HG03558 (cell line): ENCODE data around the gene OGN.
"Not testable (repeated sequence)": the region's sequence is repeated elsewhere in the genome, so short reads cannot be mapped to it uniquely, and the experiment has no call there.

Source experiments
- ATAC-seq: cut with Tn5 transposase; IDR thresholded peaks from one replicate; pipeline ENCODE4 v1.9.1; 2021; ENCODE audit warnings: moderate number of reproducible peaks; ENCODE audit not compliant: unreplicated experiment; ENCODE audit errors: extremely low read depth

The OGN gene

GRCh38 chr9:92404042-92404836 is at the start of gene OGN:
Gene OGN (minus strand): TSS chr9:92404578. CDS start chr9:92403407, 1,171 bp downstream.
- ATAC-seq = no peak

GRCh38 chr9:92446536-92446935 is 42.2 kb upstream of the OGN start:
- ATAC-seq = no peak

GRCh38 chr9:92444841-92445240 is 40.5 kb upstream of the OGN start:
- no peak for ATAC-seq

GRCh38 chr9:92440751-92441046 is 36.3 kb upstream of the OGN start:
- ATAC-seq = no peak

GRCh38 chr9:92439921-92440750 is 35.8 kb upstream of the OGN start:
- ATAC-seq = no peak

- no peak for ATAC-seq
Observed at GRCh38 chr9:92438900-92439526, 34.6 kb upstream of the OGN start.

GRCh38 chr9:92435263-92435662 is 30.9 kb upstream of the OGN start:
- ATAC-seq = no peak

GRCh38 chr9:92432972-92433548 is 28.7 kb upstream of the OGN start:
- ATAC-seq = no peak

- ATAC-seq = no peak
Observed at GRCh38 chr9:92432350-92432749, 28.0 kb upstream of the OGN start.

- ATAC-seq = no peak
Observed at GRCh38 chr9:92429836-92430235, 25.5 kb upstream of the OGN start.

- ATAC-seq = no peak
Observed at GRCh38 chr9:92426501-92427145, 22.2 kb upstream of the OGN start.

GRCh38 chr9:92425474-92425873 is 21.1 kb upstream of the OGN start:
- ATAC-seq = no peak

GRCh38 chr9:92424340-92424739 is 20.0 kb upstream of the OGN start, which contains the start of gene OMD:
Gene OMD (minus strand): TSS chr9:92424471. CDS start chr9:92417558, 6,913 bp downstream.
- no peak for ATAC-seq

- ATAC-seq = no peak
Observed at GRCh38 chr9:92423612-92424011, 19.2 kb upstream of the OGN start.

GRCh38 chr9:92422611-92423338 is 18.4 kb upstream of the OGN start:
- no peak for ATAC-seq

- ATAC-seq = no peak
Observed at GRCh38 chr9:92414566-92414965, 10.2 kb upstream of the OGN start.

- ATAC-seq = not testable (repeated sequence)
Observed at GRCh38 chr9:92411157-92411556, 6.8 kb upstream of the OGN start.

GRCh38 chr9:92408747-92409478 is 4.5 kb upstream of the OGN start:
- ATAC-seq = no peak

GRCh38 chr9:92407818-92408217 is 3.4 kb upstream of the OGN start:
- ATAC-seq = no peak
